ENCODE data around the gene MORF4L1.

GRCh38 chr15:78921940-78922339, 49.2 kb downstream of the MORF4L1 start:
- TF ChIP-seq CTCF (IDR thresholded peaks at IDR 0.05) (no peak), POLR2A (IDR thresholded peaks at IDR 0.05) (no peak)

All from stomach (tissue), 4 donors.